NCI-H226 (cell line): ENCODE results near the gene SPEG.

Source experiments
- DNase-seq: peaks from one replicate; pipeline ENCODE4 v3.0.0-alpha.2; 2015

Gene SPEG

GRCh38 chr2:219426068-219426443 lies 8.6 kb upstream of the SPEG start:
- no peak for DNase-seq

GRCh38 chr2:219426534-219427136 lies 8.0 kb upstream of the SPEG start:
- DNase-seq: no peak

- DNase-seq: no peak
Measured at GRCh38 chr2:219428469-219428868, 6.2 kb upstream of the SPEG start.

- no peak for DNase-seq
Measured at GRCh38 chr2:219429958-219430606, 4.6 kb upstream of the SPEG start.

GRCh38 chr2:219430633-219431615 lies 3.7 kb upstream of the SPEG start:
- no peak for DNase-seq

- DNase-seq: peak; percentile 39
Measured at GRCh38 chr2:219433666-219434467, 776 bp upstream of the SPEG start.

- DNase-seq: no peak
Measured at GRCh38 chr2:219434468-219434717, 250 bp upstream of the SPEG start.

GRCh38 chr2:219435701-219436100 lies 1.1 kb downstream of the SPEG start:
- no peak for DNase-seq

- DNase-seq: no peak
Measured at GRCh38 chr2:219436491-219436890, 1.8 kb downstream of the SPEG start.

GRCh38 chr2:219437141-219437540 lies 2.5 kb downstream of the SPEG start:
- DNase-seq: no peak

- DNase-seq: no peak
Measured at GRCh38 chr2:219437690-219438206, 3.1 kb downstream of the SPEG start.

GRCh38 chr2:219438453-219438852 lies 3.8 kb downstream of the SPEG start:
- no peak for DNase-seq

GRCh38 chr2:219439506-219439905 lies 4.9 kb downstream of the SPEG start:
- no peak for DNase-seq

GRCh38 chr2:219440388-219441256 lies 6.0 kb downstream of the SPEG start:
- DNase-seq: peak; percentile 37

- peak; percentile 93 for DNase-seq
Measured at GRCh38 chr2:219441451-219442255, 7.0 kb downstream of the SPEG start.

- DNase-seq: peak; percentile 52
Measured at GRCh38 chr2:219442256-219443015, 7.8 kb downstream of the SPEG start.

GRCh38 chr2:219443016-219443696 lies 8.5 kb downstream of the SPEG start:
- no peak for DNase-seq

- no peak for DNase-seq
Measured at GRCh38 chr2:219443697-219444023, 9.0 kb downstream of the SPEG start.

- peak; percentile 98 for DNase-seq
Measured at GRCh38 chr2:219444566-219445091, 10.0 kb downstream of the SPEG start.
